ENCODE results near the gene C19orf85.

The C19orf85 gene

DNA sequence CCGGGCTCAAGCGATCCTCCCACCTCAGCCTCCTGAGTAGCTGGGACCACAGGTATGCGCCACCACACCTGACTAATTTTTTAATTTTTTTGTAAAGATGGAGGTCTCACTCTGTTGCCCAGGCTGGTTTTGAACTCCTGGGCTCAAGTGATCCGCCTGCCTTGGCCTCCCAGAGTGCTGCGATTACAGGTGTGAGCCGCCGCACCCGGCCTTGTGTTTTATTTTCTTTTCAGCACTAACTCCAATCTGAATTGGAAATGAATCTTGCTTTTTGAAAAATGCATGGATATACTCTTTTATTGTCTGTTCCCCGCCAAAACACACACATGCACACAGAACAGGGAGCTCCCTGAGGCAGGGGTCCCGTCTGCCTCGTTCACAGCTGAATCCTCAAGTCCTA is 1.8 kb downstream of the C19orf85 start:
- no peak for DNase-seq
- no peak overlapping the region for H3K4me3 ChIP-seq (ENCODE audit: low read depth, low read length)
- no peak overlapping the region for H3K27ac ChIP-seq
- H3K27me3 ChIP-seq (replicated peaks) = no peaks in the 10 kb centered on the region
- TF ChIP-seq, protein P1, sequence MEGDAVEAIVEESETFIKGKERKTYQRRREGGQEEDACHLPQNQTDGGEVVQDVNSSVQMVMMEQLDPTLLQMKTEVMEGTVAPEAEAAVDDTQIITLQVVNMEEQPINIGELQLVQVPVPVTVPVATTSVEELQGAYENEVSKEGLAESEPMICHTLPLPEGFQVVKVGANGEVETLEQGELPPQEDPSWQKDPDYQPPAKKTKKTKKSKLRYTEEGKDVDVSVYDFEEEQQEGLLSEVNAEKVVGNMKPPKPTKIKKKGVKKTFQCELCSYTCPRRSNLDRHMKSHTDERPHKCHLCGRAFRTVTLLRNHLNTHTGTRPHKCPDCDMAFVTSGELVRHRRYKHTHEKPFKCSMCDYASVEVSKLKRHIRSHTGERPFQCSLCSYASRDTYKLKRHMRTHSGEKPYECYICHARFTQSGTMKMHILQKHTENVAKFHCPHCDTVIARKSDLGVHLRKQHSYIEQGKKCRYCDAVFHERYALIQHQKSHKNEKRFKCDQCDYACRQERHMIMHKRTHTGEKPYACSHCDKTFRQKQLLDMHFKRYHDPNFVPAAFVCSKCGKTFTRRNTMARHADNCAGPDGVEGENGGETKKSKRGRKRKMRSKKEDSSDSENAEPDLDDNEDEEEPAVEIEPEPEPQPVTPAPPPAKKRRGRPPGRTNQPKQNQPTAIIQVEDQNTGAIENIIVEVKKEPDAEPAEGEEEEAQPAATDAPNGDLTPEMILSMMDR (IDR thresholded peaks at IDR 0.05; ENCODE audit: low read depth, low read length, missing control alignments) = no peak
- in situ Hi-C loops (cut with HindIII; ENCODE audit: low pct_ligation_motif_present, low sequenced_read_pairs) = no loop called here
- no peaks in the 10 kb centered on the region for H3K36me3 ChIP-seq (replicated peaks)

DNA sequence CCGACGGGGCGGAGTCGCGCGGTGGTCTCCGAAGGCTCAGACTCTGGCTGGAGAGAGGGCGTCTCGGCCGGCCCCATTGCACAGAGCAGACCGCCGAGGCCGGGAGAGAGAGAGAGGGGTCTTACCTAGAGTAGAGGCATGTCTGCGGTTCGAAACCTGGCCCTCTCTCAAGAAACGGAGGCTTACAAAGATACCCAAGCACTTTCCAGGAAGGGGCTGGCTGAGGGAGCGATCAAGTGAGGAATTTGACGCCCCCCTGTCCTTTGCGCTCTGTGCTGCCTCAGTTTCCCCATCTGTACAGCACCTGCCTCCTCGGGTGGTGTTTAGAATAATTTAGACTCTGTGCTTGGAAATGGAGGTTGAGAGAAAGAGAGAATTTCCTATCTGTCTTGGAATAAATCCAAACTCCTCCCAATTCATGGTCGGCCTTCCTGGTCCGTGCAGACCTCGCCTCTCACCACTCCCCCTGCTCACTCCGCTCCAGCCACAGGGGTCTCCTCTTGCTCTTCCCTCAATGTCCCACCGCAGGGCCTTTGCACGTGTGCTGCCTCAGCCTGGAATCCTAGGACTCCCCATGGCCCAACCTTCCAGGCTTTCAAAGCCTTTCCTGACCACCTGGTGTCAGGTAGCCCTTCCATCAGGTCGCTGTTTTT is 2.5 kb downstream of the C19orf85 start:
- Histone ChIP-seq H3K27ac (peak overlapping the region; percentile 17), H3K27me3 (replicated peaks) (no peaks in the 10 kb centered on the region), H3K4me3 (ENCODE audit: low read depth, low read length) (peak overlapping the region; percentile 58), H3K36me3 (replicated peaks) (no peaks in the 10 kb centered on the region)
- in situ Hi-C loops (cut with HindIII; ENCODE audit: low pct_ligation_motif_present, low sequenced_read_pairs) = no loop called here
- TF ChIP-seq, protein P1 (IDR thresholded peaks at IDR 0.05; ENCODE audit: low read depth, low read length, missing control alignments) = no peak
- DNase-seq = no peak

DNA sequence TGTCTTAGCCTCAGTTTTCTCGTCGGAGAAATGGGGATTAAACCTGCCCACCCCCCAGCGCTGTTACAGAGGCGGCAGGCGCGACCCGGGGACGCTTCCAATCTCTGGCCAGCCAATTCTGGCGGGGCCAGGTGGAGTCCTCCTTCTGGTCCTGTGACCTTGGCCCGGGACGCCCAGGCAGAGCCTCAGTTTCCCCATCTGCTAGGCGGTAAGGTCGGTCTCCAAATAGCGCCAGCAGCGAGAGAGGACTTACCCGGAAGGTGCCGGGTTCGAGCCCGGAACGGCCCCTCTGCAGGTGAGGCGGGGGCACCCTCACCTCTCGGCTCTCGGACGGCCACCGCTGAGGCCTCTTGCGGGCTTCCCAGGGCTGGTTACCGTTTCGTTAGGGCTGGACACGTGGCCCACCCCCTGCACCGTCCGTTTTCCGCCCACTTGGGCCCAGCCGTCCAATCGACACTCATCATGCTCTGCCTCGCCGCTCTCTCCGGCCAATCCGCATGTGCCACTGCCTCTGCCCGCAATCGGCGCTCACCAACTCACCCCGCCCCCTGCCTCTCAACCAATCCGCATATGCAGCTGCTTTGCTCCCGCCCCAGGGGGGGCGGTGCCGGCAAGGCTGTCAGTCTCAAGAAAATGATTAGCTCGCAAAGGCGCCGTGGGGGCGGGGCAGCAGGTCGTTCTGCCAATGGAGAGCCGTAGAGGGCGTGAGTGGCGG is 3.1 kb downstream of the C19orf85 start, which contains the start of gene ISOC2:
Gene ISOC2, minus strand, starts transcription at position 384 of the 715 bp plus-strand sequence. CDS start 5,156 bp downstream, outside the sequence.
- TF ChIP-seq, protein P1 (IDR thresholded peaks at IDR 0.05; ENCODE audit: low read depth, low read length, missing control alignments) = no peak
- peak within 1 kb of the TSS; percentile 67 for H3K27ac ChIP-seq
- in situ Hi-C loops (cut with HindIII; ENCODE audit: low pct_ligation_motif_present, low sequenced_read_pairs) = no loop called here
- peak; percentile 100 for DNase-seq
- H3K36me3 ChIP-seq (replicated peaks) = no peaks in the 10 kb centered on the region
- H3K4me3 ChIP-seq (ENCODE audit: low read depth, low read length) = peak within 1 kb of the TSS; percentile 92
- no peaks in the 10 kb centered on the region for H3K27me3 ChIP-seq (replicated peaks)

DNA sequence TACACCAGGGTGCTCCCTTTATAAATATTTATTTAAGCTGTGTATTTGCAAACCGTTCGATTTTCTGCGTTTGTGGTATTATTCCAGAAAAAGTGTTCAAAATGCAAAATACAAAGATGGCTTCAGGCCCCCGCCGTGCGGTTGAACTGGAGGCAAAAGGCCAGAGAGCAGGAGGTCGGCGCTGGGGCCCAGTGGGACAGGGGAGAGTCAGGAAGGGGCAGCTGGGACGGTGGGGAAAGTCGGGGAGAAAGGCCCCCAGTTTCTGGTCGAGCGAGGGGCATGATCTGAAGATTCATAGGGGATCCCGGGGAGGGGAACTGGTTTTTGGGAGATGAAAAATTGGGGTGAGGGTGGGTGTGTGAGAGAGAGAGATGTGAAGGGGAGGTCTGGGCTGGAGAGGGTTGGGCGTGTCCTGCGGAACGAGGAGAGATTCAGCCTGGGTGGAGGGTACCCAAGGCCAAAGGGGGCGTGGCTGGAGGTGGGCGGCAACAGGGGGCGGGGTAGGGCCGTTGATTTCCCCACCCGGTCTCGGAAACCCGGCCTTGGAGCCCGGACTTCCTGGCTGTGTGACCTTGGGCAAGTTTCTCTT is 3.8 kb downstream of the C19orf85 start:
- H3K27ac ChIP-seq = peak overlapping the region; percentile 67
- TF ChIP-seq, protein P1 (IDR thresholded peaks at IDR 0.05; ENCODE audit: low read depth, low read length, missing control alignments) = no peak
- in situ Hi-C loops (cut with HindIII; ENCODE audit: low pct_ligation_motif_present, low sequenced_read_pairs) = no loop called here
- peak overlapping the region; percentile 92 for H3K4me3 ChIP-seq (ENCODE audit: low read depth, low read length)
- no peaks in the 10 kb centered on the region for H3K36me3 ChIP-seq (replicated peaks)
- DNase-seq = peak; percentile 52
- H3K27me3 ChIP-seq (replicated peaks) = no peaks in the 10 kb centered on the region

DNA sequence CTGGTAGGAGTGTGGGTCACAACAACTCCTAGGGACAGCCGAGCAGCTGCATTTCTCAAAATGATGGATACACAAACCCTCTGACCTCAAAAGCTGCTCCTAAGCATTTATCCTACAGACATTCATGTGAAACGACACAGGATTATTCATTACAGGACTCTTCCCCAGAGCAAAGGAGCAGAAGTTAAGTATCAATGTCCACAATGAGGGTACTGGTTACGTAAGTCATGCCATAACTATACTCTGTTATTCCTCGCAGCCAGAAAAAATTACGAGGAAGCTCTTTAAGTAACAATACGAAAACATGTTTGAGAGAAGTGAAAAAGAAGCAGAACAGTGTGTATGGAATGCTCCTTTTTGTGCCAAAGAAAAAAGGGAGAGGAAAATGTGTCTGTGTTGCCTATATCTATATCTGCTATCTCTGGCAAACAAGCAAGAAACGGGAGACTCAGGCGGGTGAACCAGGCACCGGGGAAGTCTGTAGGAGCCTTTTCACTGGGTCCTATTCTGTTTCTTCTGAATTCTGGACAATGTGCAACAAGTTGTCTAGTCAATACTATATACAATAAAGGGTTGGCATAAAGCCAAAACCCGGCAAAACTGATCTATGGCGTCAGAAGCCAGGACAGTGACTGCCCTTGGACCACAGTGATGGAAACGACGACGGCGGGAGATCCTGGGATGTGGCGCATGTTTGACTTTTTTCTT is 4.4 kb downstream of the C19orf85 start:
- in situ Hi-C loops (cut with HindIII; ENCODE audit: low pct_ligation_motif_present, low sequenced_read_pairs) = no loop called here
- Histone ChIP-seq H3K27ac (no peak overlapping the region), H3K36me3 (replicated peaks) (no peaks in the 10 kb centered on the region), H3K27me3 (replicated peaks) (no peaks in the 10 kb centered on the region), H3K4me3 (ENCODE audit: low read depth, low read length) (peak overlapping the region; percentile 92)
- TF ChIP-seq, protein P1 (IDR thresholded peaks at IDR 0.05; ENCODE audit: low read depth, low read length, missing control alignments) = no peak
- no peak for DNase-seq
